Lower leg skin (tissue), 4 donors: Measurements from ENCODE around the gene MESD. TPM values are rescaled to one million over a fixed set of nuclear protein-coding genes. Genes with fewer than 3 reads are reported as not detected.

ENCODE experiments used
- DNase-seq, 2 donors: peaks; one replicate each; pipeline ENCODE4 v3.0.0-alpha.2; 2019; ENCODE audit warnings: low spot score in 2 of 2
- H3K4me3 ChIP-seq: fragments of 200-600 bp; sonication (generic); 2 replicates; pipeline ENCODE4 v1.5.1; 2017; ENCODE audit warnings: mild to moderate bottlenecking, low read depth; ENCODE audit not compliant: poor library complexity, severe bottlenecking
- CTCF ChIP-seq, 3 donors: fragments of 450-650 bp; IDR thresholded peaks; one replicate each; pipeline ENCODE4 v1.5.1; 2016; ENCODE audit warnings: antibody characterized with exemption in 3 of 3, mild to moderate bottlenecking in 3 of 3, moderate library complexity in 2 of 3
- POLR2A ChIP-seq, 2 donors: fragments of 450-650 bp; IDR thresholded peaks; one replicate each; pipeline ENCODE4 v1.6.1; 2016 to 2017; ENCODE audit warnings: antibody characterized with exemption in 2 of 2, mild to moderate bottlenecking in 1 of 2, moderate library complexity in 1 of 2
- WGBS, 2 donors: methylation state at CpG; one replicate each; pipeline ENCODE4 v1.1.5; 2018; 5-methylcytosine and 5-hydroxymethylcytosine counted together
- intact Hi-C: fragments of 100-400 bp; cut with DNase I; formaldehyde crosslinking; loops from one replicate; pipeline ENCODE4 v1.15.0; 2023; ENCODE audit warnings: low total_unique reads
- total RNA-seq, 4 donors: library from RNA; depleted of rRNA; stranded (reverse); fragments of >200 nt; gene quantifications; one replicate each; pipeline ENCODE4 v1.1.0, GENCODE V29; 2016

The MESD gene
- total RNA-seq, 4 donors from 2014 or later, result 17.1 to 18.3 (median 17.7) TPM

- 67 to 75% methylated on average over 4 of the region's 4 CpGs for WGBS, 2 donors
- no peak overlapping the region for H3K4me3 ChIP-seq
- intact Hi-C loops, result no loop called here
- TF ChIP-seq CTCF (IDR thresholded peaks at IDR 0.05), result no peak
- TF ChIP-seq POLR2A (IDR thresholded peaks at IDR 0.05), result no peak
- no peak for DNase-seq
Measured at GRCh38 chr15:80992006-80992405, 2.4 kb upstream of the MESD start.

- peak; percentile 85 to 94 for DNase-seq
- intact Hi-C loops, result no loop called here
Measured at GRCh38 chr15:80991421-80991820, 1.8 kb upstream of the MESD start.

GRCh38 chr15:80990955-80991354 lies 1.3 kb upstream of the MESD start:
- H3K4me3 ChIP-seq, result no peak overlapping the region
- no peak for TF ChIP-seq POLR2A (IDR thresholded peaks at IDR 0.05)
- no peak for TF ChIP-seq CTCF (IDR thresholded peaks at IDR 0.05)
- intact Hi-C loops, result no loop called here
- DNase-seq, result no peak
- WGBS, 2 donors, result 77 to 82% methylated on average over 1 of the region's 1 CpG

More at GRCh38 chr15:80991421-80991820, 1.8 kb upstream of the MESD start:
- H3K4me3 ChIP-seq, result no peak overlapping the region
- 21 to 38% methylated on average over 5 of the region's 5 CpGs for WGBS, 2 donors
- TF ChIP-seq POLR2A (IDR thresholded peaks at IDR 0.05) (no peak), CTCF (IDR thresholded peaks at IDR 0.05) (no peak)

- peak overlapping the region; percentile 72 for H3K4me3 ChIP-seq
- DNase-seq, result no peak
- intact Hi-C loops, result loop anchor here (10.0 kb wide), 1 partner anchor 116 kb away; no protein-coding TSS in a partner anchor
- TF ChIP-seq CTCF (IDR thresholded peaks at IDR 0.05) (no peak), POLR2A (IDR thresholded peaks at IDR 0.05) (no peak)
- WGBS, 2 donors, result 0 to 1% methylated on average over 7 of the region's 7 CpGs
Measured at GRCh38 chr15:80989081-80989517, 520 bp downstream of the MESD start.

- 66 to 69% methylated on average over 8 of the region's 8 CpGs for WGBS, 2 donors
- no peak for DNase-seq
- intact Hi-C loops, result loop anchor here (10.0 kb wide), 1 partner anchor 117 kb away; no protein-coding TSS in a partner anchor
- H3K4me3 ChIP-seq, result no peak overlapping the region
- no peak for TF ChIP-seq POLR2A (IDR thresholded peaks at IDR 0.05)
- TF ChIP-seq CTCF (IDR thresholded peaks at IDR 0.05), result no peak
Measured at GRCh38 chr15:80988148-80988796, 1.3 kb downstream of the MESD start.
